Keratinocyte (primary cell): ENCODE results near the gene ZFYVE26. TPM values are rescaled to one million over a fixed set of nuclear protein-coding genes. Genes with fewer than 3 reads are reported as not detected.

Experiments
- DNase-seq: peaks from one replicate; pipeline ENCODE4 v3.0.0-alpha.2; 2011; ENCODE audit warnings: low read depth, missing footprints, low spot score
- FAIRE-seq: peaks from 2 replicates; lab custom pipeline; 2011; peaks lifted over from hg19 to GRCh38; lab: Jason Lieb, UNC
- H2AFZ ChIP-seq: 2 replicates; pipeline ENCODE4 v1.6.0; 2012; ENCODE audit warnings: low read length, control low read depth, inconsistent platforms; ENCODE audit not compliant: control insufficient read depth
- H3K27ac ChIP-seq: 2 replicates; pipeline ENCODE4 v1.5.1; 2011; ENCODE audit warnings: low read length; ENCODE audit not compliant: control insufficient read depth, insufficient read depth
- H3K27me3 ChIP-seq: 3 replicates; pipeline ENCODE4 v1.6.0; 2011; ENCODE audit warnings: low read length; ENCODE audit not compliant: control insufficient read depth, insufficient read depth; ENCODE audit errors: extremely low read depth
- H3K36me3 ChIP-seq, 2 experiments: 2 replicates in 1 of 2; 3 replicates in 1 of 2; pipeline ENCODE4 v1.5.1; 2011; ENCODE audit warnings: low read length in 2 of 2, mild to moderate bottlenecking in 1 of 2; ENCODE audit not compliant: control insufficient read depth in 2 of 2, insufficient read depth in 2 of 2; ENCODE audit errors: extremely low read depth in 1 of 2
- H3K4me1 ChIP-seq: 3 replicates; pipeline ENCODE4 v1.5.1; 2011; ENCODE audit warnings: low read length; ENCODE audit not compliant: control insufficient read depth, insufficient read depth; ENCODE audit errors: extremely low read depth
- H3K4me2 ChIP-seq: 3 replicates; pipeline ENCODE4 v1.6.0; 2011; ENCODE audit warnings: low read depth, low read length; ENCODE audit not compliant: control insufficient read depth, insufficient read depth; ENCODE audit errors: extremely low read depth
- H3K4me3 ChIP-seq, 3 experiments: fragments of 200-600 bp in 1 of 3; sonication (generic) in 1 of 3; 2 replicates in 2 of 3; 3 replicates in 1 of 3; pipeline ENCODE4 v1.5.1; 2011 to 2016; ENCODE audit warnings: low read length in 3 of 3, mild to moderate bottlenecking in 3 of 3, control low read depth in 2 of 3, inconsistent platforms in 1 of 3, low read depth in 1 of 3, mixed read lengths in 1 of 3, mixed run types in 1 of 3, moderate library complexity in 1 of 3; ENCODE audit not compliant: control insufficient read depth in 2 of 3, insufficient read depth in 2 of 3; ENCODE audit errors: extremely low read depth in 1 of 3
- H3K79me2 ChIP-seq: 2 replicates; pipeline ENCODE4 v1.6.0; 2012; ENCODE audit warnings: low read length; ENCODE audit not compliant: control insufficient read depth, insufficient read depth
- H3K9ac ChIP-seq: 3 replicates; pipeline ENCODE4 v1.6.0; 2011; ENCODE audit warnings: low read length; ENCODE audit not compliant: control insufficient read depth, insufficient read depth; ENCODE audit errors: extremely low read depth
- H3K9me1 ChIP-seq: 3 replicates; pipeline ENCODE4 v1.6.0; 2011; ENCODE audit warnings: low read length; ENCODE audit not compliant: control insufficient read depth, insufficient read depth; ENCODE audit errors: extremely low read depth
- H3K9me3 ChIP-seq: 2 replicates; pipeline ENCODE4 v1.5.1; 2012; ENCODE audit warnings: low read depth, low read length; ENCODE audit not compliant: control insufficient read depth
- H4K20me1 ChIP-seq: 3 replicates; pipeline ENCODE4 v1.6.0; 2011; ENCODE audit warnings: low read length; ENCODE audit not compliant: control insufficient read depth, insufficient read depth; ENCODE audit errors: extremely low read depth
- CTCF ChIP-seq, 3 experiments: IDR thresholded peaks in 1 of 3; conservative IDR thresholded peaks in 1 of 3; optimal IDR thresholded peaks in 1 of 3; 2 replicates in 2 of 3; 3 replicates in 1 of 3; pipeline versions ENCODE3 to v1.5.1; 2011; ENCODE audit warnings: low read length in 3 of 3, mild to moderate bottlenecking in 3 of 3, moderate library complexity in 2 of 3, control low read depth in 1 of 3, inconsistent platforms in 1 of 3; ENCODE audit not compliant: insufficient read depth in 2 of 3; ENCODE audit errors: extremely low read depth in 1 of 3
- EZH2 ChIP-seq: IDR thresholded peaks from one replicate; pipeline ENCODE4 v1.6.1; 2012; ENCODE audit warnings: inconsistent platforms, mild to moderate bottlenecking, low read length, moderate library complexity
- dilution Hi-C: fragments of 300-500 bp; cut with MboI; formaldehyde crosslinking; loops from one replicate; pipeline ENCODE4 v1.7.0; 2020; ENCODE audit warnings: low sequenced_read_pairs; ENCODE audit not compliant: extremely low pct_ligation_motif_present
- polyA plus RNA-seq, 5 experiments: library from polyadenylated mRNA; depleted of rRNA in 3 of 5; stranded (reverse) in 3 of 5; stranded (forward) in 1 of 5; unstranded in 1 of 5; fragments of >200 nt; gene quantifications; 1 replicate in 1 of 5; 2 replicates in 3 of 5; 3 replicates in 1 of 5; pipeline versions ENCODE4 v1.2.1 to v1.2.3, GENCODE V29; 2011 to 2012; ENCODE audit warnings: missing spikeins in 2 of 5, low read depth in 1 of 5, low replicate concordance in 1 of 5

ZFYVE26 gene
- polyA plus RNA-seq, 1 donor (not counting 4 experiments of a cell fraction or from before 2014, with no cell fraction given), result 9.8 TPM

DNA sequence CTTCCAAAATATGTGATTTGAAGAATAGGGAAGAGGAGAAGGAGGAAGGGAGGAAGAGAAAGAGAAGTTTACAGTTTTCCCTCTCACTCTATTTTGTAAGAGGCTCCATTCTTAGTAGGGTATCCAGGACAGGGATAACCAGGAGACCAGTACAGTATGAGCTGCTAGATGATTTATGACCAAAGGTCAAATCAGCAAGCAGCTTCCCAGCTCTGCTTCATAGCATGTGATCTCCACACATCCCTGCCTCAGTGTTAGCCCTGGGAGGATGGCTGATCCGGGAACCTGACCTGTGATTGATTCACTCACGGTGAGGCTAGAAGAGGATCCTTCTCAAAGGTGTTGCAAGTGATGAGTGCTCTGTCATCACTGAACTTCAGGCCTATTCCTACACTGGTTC is 98.1 kb downstream of the ZFYVE26 start:
- Histone ChIP-seq H3K36me3 (no peaks in the 10 kb centered on the region), H3K27ac (no peak overlapping the region), H3K4me2 (no peak overlapping the region), H3K9me3 (no peaks in the 10 kb centered on the region), H3K9me1 (no peaks in the 10 kb centered on the region), H3K9ac (no peak overlapping the region), H4K20me1 (no peaks in the 10 kb centered on the region), H3K27me3 (peaks cover 20% of the 10 kb centered on the region), H3K4me3 (no peak overlapping the region), H3K4me1 (no peaks in the 10 kb centered on the region), H2AFZ (no peak overlapping the region), H3K79me2 (no peaks in the 10 kb centered on the region)
- no peak for TF ChIP-seq CTCF (optimal IDR thresholded peaks at IDR 0.05 in 1 of 3, IDR thresholded peaks at IDR 0.05 in 1 of 3, conservative IDR thresholded peaks at IDR 0.05 in 1 of 3; ENCODE audit: extremely low read depth in 1 of 3, insufficient read depth in 2 of 3, low read length in 3 of 3)
- no peak for TF ChIP-seq EZH2
- dilution Hi-C loops, result no loop called here
- no peak for DNase-seq
- FAIRE-seq, result no peak

GRCh38 chr14:67717048-67717447 is 99.3 kb downstream of the ZFYVE26 start:
- no peak for DNase-seq
- H3K9me3 ChIP-seq, result no peaks in the 10 kb centered on the region
- FAIRE-seq, result no peak
- no peak overlapping the region for H2AFZ ChIP-seq
- H3K4me1 ChIP-seq, result no peaks in the 10 kb centered on the region
- no peaks in the 10 kb centered on the region for H3K9me1 ChIP-seq
- TF ChIP-seq CTCF (optimal IDR thresholded peaks at IDR 0.05 in 1 of 3, IDR thresholded peaks at IDR 0.05 in 1 of 3, conservative IDR thresholded peaks at IDR 0.05 in 1 of 3; ENCODE audit: extremely low read depth in 1 of 3, insufficient read depth in 2 of 3, low read length in 3 of 3), result no peak
- peaks cover 11% of the 10 kb centered on the region for H3K27me3 ChIP-seq
- no peak overlapping the region for H3K4me2 ChIP-seq
- no peaks in the 10 kb centered on the region for H4K20me1 ChIP-seq
- H3K27ac ChIP-seq, result no peak overlapping the region
- no peaks in the 10 kb centered on the region for H3K36me3 ChIP-seq
- H3K9ac ChIP-seq, result no peak overlapping the region
- no peaks in the 10 kb centered on the region for H3K79me2 ChIP-seq
- no peak overlapping the region for H3K4me3 ChIP-seq
- dilution Hi-C loops, result no loop called here
